ENCODE measurements around the gene OPN3. TPM values are rescaled to one million over a fixed set of nuclear protein-coding genes. Genes with fewer than 3 reads are reported as not detected.

OPN3 gene
- total RNA-seq, 1 donor from 2014 or later, result 25.6 TPM

GRCh38 chr1:241652012-241652411 lies 11.8 kb upstream of the OPN3 start, which contains the start of gene WDR64:
Gene WDR64 (plus strand): TSS chr1:241652281. CDS start chr1:241652485, 204 bp downstream.
- Mint-ChIP-seq H3K9me3 (no peaks in the 10 kb centered on the region), H3K36me3 (no peaks in the 10 kb centered on the region), H3K27ac (no peak within 1 kb of the TSS), H3K27me3 (peaks cover 5% of the 10 kb centered on the region), H3K4me3 (no peak within 1 kb of the TSS), H3K4me1 (ENCODE audit: unreplicated experiment) (no peaks in the 10 kb centered on the region)
- no peak for TF ChIP-seq CTCF (conservative IDR thresholded peaks at IDR 0.05)
- no peak for DNase-seq (ENCODE audit: extremely low spot score, unreplicated experiment)

- no peaks in the 10 kb centered on the region for H3K4me1 Mint-ChIP-seq (ENCODE audit: unreplicated experiment)
- TF ChIP-seq CTCF (conservative IDR thresholded peaks at IDR 0.05), result no peak
- H3K27me3 Mint-ChIP-seq, result peaks cover 5% of the 10 kb centered on the region
Observed at GRCh38 chr1:241648159-241648558, 8.0 kb upstream of the OPN3 start.

GRCh38 chr1:241647658-241648057 lies 7.5 kb upstream of the OPN3 start:
- Mint-ChIP-seq H3K27ac (no peak overlapping the region), H3K4me1 (ENCODE audit: unreplicated experiment) (no peaks in the 10 kb centered on the region), H3K4me3 (no peak overlapping the region), H3K36me3 (no peaks in the 10 kb centered on the region), H3K9me3 (peaks cover under 1% of the 10 kb centered on the region), H3K27me3 (peaks cover 5% of the 10 kb centered on the region)
- DNase-seq (ENCODE audit: extremely low spot score, unreplicated experiment), result no peak
- no peak for TF ChIP-seq CTCF (conservative IDR thresholded peaks at IDR 0.05)

More at GRCh38 chr1:241648159-241648558, 8.0 kb upstream of the OPN3 start:
- no peaks in the 10 kb centered on the region for H3K36me3 Mint-ChIP-seq
- H3K4me3 Mint-ChIP-seq, result no peak overlapping the region
- DNase-seq (ENCODE audit: extremely low spot score, unreplicated experiment), result no peak
- H3K9me3 Mint-ChIP-seq, result no peaks in the 10 kb centered on the region
- no peak overlapping the region for H3K27ac Mint-ChIP-seq

- peak overlapping the region; percentile 20 for H3K27ac Mint-ChIP-seq
- peaks cover 5% of the 10 kb centered on the region for H3K27me3 Mint-ChIP-seq
- no peaks in the 10 kb centered on the region for H3K4me1 Mint-ChIP-seq (ENCODE audit: unreplicated experiment)
- DNase-seq (ENCODE audit: extremely low spot score, unreplicated experiment), result no peak
- TF ChIP-seq CTCF (conservative IDR thresholded peaks at IDR 0.05), result no peak
- peaks cover 13% of the 10 kb centered on the region for H3K9me3 Mint-ChIP-seq
- no peak overlapping the region for H3K4me3 Mint-ChIP-seq
- no peaks in the 10 kb centered on the region for H3K36me3 Mint-ChIP-seq
Observed at GRCh38 chr1:241646201-241646600, 6.0 kb upstream of the OPN3 start.

GRCh38 chr1:241645199-241645598 lies 5.0 kb upstream of the OPN3 start:
- no peak overlapping the region for H3K4me3 Mint-ChIP-seq
- no peaks in the 10 kb centered on the region for H3K27me3 Mint-ChIP-seq
- no peak for DNase-seq (ENCODE audit: extremely low spot score, unreplicated experiment)
- H3K36me3 Mint-ChIP-seq, result no peaks in the 10 kb centered on the region
- no peaks in the 10 kb centered on the region for H3K4me1 Mint-ChIP-seq (ENCODE audit: unreplicated experiment)
- H3K9me3 Mint-ChIP-seq, result peaks cover 13% of the 10 kb centered on the region
- TF ChIP-seq CTCF (conservative IDR thresholded peaks at IDR 0.05), result no peak
- no peak overlapping the region for H3K27ac Mint-ChIP-seq

GRCh38 chr1:241644259-241644658 lies 4.1 kb upstream of the OPN3 start:
- H3K9me3 Mint-ChIP-seq, result peaks cover 13% of the 10 kb centered on the region
- DNase-seq (ENCODE audit: extremely low spot score, unreplicated experiment), result no peak
- H3K27ac Mint-ChIP-seq, result no peak overlapping the region
- no peaks in the 10 kb centered on the region for H3K27me3 Mint-ChIP-seq
- H3K4me1 Mint-ChIP-seq (ENCODE audit: unreplicated experiment), result no peaks in the 10 kb centered on the region
- no peak overlapping the region for H3K4me3 Mint-ChIP-seq
- no peak for TF ChIP-seq CTCF (conservative IDR thresholded peaks at IDR 0.05)
- no peaks in the 10 kb centered on the region for H3K36me3 Mint-ChIP-seq
